HG03439 (cell line): ENCODE measurements around the gene CD68.
"Not testable (repeated sequence)": the region's sequence is repeated elsewhere in the genome, so short reads cannot be mapped to it uniquely, and the experiment has no call there.

ENCODE experiments used
- ATAC-seq: cut with Tn5 transposase; IDR thresholded peaks from one replicate; pipeline ENCODE4 v1.9.1; 2021; ENCODE audit warnings: mild to moderate bottlenecking, moderate library complexity; ENCODE audit not compliant: unreplicated experiment

Gene CD68

GRCh38 chr17:7613769-7614424 lies 34.5 kb downstream of the CD68 start:
- peak; percentile 2 for ATAC-seq

- ATAC-seq: peak; percentile 92
Observed at GRCh38 chr17:7614425-7615264, 35.2 kb downstream of the CD68 start, which contains the start of gene FXR2. Gene FXR2 (minus strand): TSS chr17:7614897. CDS start chr17:7614532, 365 bp downstream.

- no peak for ATAC-seq
Observed at GRCh38 chr17:7615265-7615747, 35.9 kb downstream of the CD68 start.

GRCh38 chr17:7618608-7619007 lies 39.2 kb downstream of the CD68 start:
- no peak for ATAC-seq

- ATAC-seq: no peak
Observed at GRCh38 chr17:7620835-7621234, 41.4 kb downstream of the CD68 start.

GRCh38 chr17:7623661-7624060 lies 44.2 kb downstream of the CD68 start:
- no peak for ATAC-seq

GRCh38 chr17:7625749-7626148 lies 46.3 kb downstream of the CD68 start:
- ATAC-seq: not testable (repeated sequence)

- no peak for ATAC-seq
Observed at GRCh38 chr17:7626307-7626706, 46.9 kb downstream of the CD68 start.

- ATAC-seq: no peak
Observed at GRCh38 chr17:7626956-7627249, 47.5 kb downstream of the CD68 start.

GRCh38 chr17:7627250-7628121 lies 48.0 kb downstream of the CD68 start, which contains the start of gene SAT2:
Gene SAT2 (minus strand): TSS chr17:7627821. CDS start chr17:7627635, 186 bp downstream.
- ATAC-seq: peak; percentile 76

- no peak for ATAC-seq
Observed at GRCh38 chr17:7629939-7630571, 50.6 kb downstream of the CD68 start, which contains the start of gene SHBG. Gene SHBG (plus strand): TSS chr17:7630135. CDS start chr17:7630173, 38 bp downstream.
